Suppressor macrophage treated with lipopolysaccharide for 1 hour (primary cell): ENCODE measurements around the gene RPS18.
"Not testable (repeated sequence)": the region's sequence is repeated elsewhere in the genome, so short reads cannot be mapped to it uniquely, and the experiment has no call there.

Experiments
- DNase-seq, 3 donors: peaks; one replicate each; pipeline ENCODE4 v3.0.0-alpha.2; 2020 to 2022

RPS18 gene

DNA sequence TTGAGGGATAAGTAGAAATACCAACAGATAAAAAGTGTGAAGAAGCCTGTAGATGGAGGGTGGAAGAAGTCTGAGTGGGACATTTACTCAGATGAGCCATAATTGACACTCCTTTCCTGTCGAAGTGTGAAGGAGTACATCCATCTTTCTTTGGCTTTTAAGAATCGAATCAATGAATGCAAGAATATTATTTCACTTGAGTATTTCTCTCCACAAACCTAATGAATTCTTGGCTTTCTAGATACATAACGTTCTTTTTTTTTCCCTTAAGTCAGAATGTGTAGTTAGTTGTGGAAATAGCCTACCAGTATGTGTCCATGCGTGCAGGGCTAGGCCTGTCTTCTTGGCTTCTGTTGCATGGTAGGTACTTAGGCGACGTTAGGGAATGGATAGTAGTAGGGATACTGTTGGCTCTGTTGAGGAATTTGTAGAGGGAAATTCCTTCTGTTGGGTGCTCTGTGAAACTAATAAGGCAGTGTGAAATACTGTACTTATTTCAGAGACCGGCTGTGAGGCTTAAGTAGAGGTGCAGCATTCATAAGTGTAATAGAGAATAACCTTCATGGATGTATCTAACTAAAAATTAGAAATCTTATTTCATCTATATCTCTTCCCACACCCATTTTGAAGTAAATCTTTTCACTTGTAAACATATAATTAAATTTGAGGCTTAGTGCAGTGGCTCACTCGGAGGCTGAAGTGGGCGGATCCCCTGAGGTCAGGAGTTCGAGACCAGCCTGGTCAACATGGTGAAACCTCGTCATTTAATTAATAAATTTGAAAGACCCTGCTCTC is 1.5 kb downstream of the RPS18 start:
- DNase-seq, result no peak

DNA sequence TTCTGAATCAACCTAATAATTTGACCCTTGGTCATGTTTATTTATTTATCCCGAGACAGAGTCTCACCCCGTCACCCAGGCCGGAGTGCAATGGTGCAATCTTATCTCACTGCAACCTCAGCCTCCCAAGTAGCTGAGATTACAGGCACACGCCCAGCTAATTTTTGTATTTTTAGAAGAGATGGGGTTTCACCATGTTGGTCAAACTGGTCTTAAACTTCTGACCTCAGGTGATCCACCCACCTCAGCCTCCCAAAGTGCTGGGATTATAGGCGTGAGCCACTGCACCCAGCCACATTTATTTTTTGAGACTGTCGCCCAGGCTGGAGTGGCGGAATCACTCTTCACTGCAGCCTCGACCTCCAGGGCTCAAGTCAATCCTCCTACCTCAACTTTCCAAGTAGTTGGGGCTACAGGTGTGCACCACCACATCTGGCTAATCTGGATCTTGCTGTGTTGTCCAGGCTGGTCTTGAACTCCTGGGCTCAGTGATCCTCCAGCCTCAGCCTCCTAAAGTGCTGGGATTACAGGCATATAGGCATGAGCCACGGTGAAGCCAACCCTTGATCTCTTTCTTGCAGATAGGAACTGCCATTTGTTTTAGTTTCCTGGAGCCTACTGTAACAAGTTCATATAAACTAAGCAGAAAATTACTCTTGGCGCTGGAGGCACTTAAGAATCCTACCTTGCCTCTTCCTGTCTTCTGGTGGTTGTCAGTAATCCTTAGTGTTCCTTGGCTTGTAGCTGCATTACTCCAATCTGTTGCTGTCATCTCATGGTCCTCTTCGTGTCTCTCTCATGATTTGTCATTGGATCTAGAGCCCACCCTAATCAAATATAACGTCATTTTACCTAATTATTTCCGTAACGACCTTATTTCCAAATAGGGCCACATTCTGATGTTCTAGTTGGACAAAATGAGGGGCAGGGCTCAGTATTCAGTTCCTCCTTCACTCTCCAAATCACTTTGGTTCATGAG is 2.3 kb downstream of the RPS18 start:
- no peak for DNase-seq

DNA sequence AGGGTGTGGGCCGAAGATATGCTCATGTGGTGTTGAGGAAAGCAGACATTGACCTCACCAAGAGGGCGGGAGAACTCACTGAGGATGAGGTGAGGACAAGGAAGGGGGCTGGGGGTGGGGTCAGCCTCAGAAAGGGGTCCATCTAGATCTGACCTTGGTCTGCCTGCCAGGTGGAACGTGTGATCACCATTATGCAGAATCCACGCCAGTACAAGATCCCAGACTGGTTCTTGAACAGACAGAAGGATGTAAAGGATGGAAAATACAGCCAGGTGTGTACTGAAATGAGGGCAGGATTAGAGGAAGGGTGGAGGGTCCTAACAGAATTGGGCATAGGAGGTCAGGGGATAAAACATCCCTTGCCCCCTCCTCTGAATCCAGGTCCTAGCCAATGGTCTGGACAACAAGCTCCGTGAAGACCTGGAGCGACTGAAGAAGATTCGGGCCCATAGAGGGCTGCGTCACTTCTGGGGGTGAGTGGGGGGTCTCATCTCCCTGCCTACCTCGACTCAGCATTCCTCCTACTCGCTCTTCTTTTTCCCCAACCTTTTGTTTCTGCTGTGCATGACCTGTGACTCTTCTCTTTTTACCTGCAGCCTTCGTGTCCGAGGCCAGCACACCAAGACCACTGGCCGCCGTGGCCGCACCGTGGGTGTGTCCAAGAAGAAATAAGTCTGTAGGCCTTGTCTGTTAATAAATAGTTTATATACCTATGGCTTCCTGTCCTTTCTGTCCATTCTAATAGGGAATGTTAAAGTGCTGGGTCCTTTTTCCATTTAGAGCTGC is 4.1 kb downstream of the RPS18 start:
- not testable (repeated sequence) for DNase-seq

DNA sequence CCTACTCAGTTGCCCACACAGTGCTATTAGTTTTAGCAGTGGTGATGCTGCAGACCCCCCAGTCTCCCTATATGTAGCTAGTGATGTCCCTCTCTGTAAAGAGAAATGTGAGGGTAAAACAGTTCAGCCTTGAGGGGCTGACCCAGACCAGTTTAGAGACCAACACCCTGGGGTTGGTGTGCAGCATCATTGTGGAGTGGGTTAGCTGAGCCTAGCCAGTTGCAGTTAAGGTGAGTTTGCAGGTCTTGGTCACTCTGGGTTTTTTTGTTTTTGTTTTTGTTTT is 4.6 kb downstream of the RPS18 start:
- DNase-seq, result no peak

DNA sequence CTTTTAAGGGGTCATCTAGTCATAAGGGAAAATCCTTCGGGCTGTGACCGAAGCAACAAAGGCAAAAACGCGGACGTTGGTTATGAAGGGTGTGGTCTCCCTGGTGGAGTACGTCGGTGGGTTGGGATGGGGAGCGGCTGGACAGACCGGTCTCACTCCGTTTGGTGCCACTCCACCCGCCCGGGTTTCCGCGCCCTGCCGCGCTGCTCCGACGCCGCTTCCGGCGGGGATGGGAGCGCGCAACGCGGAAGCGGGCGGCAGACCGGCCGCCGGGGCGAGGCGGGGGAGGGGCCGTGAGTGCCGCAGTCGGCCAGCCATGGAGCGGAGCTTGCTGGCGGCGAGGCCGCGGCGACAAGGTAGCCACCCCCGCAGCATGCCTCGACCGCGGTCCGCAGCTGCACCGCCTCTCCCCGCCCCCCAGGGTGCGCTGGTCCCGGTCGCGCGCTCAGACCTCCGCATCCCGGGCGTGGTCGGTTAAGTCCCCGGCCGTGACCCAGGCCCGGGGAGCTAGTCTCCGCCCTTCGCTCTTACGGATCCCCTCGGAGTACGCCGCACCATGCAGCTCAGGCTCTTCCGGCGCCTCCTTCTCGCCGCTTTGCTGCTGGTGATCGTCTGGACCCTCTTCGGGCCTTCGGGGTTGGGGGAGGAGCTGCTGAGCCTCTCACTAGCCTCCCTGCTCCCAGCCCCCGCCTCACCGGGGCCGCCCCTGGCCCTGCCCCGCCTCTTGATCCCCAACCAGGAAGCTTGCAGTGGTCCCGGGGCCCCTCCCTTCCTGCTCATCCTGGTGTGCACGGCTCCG is 5.2 kb downstream of the RPS18 start, which contains the start of gene B3GALT4:
TSS of gene B3GALT4 (plus strand) at position 260 of the 799 bp plus-strand sequence. CDS start at position 557, 297 bp downstream.
- DNase-seq, result peak; percentile 73 to 89 (median 78)

DNA sequence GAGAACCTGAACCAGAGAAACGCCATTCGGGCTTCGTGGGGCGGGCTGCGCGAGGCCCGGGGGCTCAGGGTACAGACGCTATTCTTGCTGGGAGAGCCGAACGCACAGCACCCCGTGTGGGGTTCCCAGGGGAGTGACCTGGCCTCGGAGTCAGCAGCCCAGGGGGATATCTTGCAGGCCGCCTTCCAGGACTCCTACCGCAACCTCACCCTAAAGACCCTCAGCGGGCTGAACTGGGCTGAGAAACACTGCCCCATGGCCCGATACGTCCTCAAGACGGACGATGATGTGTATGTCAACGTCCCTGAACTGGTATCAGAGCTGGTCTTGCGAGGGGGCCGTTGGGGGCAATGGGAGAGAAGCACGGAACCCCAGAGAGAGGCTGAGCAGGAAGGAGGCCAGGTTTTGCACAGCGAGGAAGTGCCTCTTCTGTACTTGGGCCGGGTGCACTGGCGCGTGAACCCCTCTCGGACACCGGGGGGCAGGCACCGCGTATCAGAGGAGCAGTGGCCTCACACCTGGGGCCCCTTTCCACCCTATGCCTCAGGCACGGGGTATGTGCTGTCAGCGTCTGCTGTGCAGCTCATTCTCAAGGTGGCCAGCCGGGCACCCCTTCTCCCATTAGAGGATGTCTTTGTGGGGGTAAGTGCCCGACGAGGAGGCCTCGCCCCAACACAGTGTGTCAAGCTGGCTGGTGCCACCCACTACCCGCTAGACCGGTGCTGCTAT is 6.0 kb downstream of the RPS18 start:
- DNase-seq, result no peak

DNA sequence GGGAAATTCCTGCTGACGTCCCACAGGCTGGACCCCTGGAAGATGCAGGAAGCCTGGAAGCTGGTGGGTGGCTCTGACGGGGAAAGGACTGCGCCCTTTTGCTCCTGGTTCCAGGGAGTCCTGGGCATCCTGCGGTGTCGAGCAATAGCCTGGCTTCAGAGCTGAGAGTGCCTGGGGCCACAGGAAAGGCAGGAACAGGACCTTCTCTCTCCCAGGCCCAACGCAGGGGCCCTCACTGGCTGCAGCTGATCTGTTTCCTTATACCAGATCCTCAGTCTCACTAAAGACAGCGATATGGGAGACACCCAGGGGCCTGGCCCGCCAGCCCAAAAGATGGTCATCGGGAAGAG is 6.5 kb downstream of the RPS18 start:
- peak in 1 of 3 donors; percentile 23 for DNase-seq

DNA sequence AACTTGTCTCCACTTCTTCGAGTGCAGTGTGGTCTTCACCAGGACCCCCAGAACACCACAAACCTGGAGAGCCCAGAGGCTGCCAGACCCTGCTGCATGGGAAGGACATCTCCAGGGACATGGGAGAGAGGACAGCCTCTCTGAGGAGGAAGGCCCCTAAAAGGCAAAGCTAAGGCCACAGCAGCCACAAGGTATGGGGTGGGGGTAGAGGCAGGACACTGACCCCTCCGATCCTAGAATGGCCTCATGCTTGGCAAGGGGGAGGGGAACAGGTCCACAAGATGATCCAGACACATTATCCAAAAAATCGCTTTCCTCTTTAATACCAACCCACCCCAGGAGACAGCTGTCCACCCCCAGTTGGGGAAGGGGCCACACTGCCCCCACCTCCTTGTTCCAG is 6.9 kb downstream of the RPS18 start:
- DNase-seq, result no peak

DNA sequence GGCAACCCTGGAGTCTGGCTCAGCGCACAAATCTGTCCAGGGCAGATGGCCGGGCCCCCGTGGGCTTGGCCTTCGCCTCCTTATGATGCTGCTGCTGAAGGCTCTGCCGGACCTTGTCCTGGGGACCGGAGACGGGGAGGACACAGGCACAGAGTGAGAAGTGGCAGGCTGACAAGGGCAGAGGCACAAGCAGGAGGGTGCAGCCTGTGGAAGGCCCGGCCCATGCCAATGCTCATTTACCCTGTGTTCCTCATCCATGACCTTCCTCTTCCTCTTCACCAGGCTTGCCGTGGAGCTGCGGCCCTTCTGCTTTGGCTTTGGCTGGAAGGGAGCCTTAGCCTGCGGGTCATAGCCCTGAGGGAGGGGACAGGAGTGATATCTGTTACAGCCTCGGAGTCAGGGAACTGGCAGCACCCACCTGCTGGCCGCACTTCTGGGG is 7.4 kb downstream of the RPS18 start:
- peak in 2 of 3 donors; percentile 16 to 29 for DNase-seq

DNA sequence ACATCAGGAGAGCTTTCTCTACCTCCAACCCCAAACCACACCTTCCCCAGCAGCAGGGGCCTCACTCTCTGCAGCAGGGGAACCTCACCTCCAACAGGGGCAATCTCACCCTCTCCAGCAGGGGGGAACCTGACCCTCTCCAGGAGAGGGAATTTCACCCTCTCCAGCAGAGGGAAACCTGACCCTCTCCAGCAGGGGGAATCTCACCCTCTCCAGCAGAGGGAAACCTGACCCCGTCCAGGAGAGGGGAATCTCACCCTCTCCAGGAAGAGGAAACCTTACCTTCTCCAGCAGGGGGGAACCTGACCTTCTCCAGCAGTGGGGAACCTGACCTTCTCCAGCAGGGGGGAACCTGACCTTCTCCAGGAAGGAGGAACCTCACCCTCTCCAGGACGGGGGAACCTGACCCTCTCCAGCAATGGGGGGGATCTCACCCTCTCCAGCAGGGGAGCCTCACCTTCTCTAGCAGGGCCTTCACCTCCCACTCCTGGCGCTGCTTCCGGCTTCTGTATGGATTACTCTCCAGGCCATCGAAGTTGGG is 8.2 kb downstream of the RPS18 start:
- peak; percentile 53 to 74 (median 73) for DNase-seq

DNA sequence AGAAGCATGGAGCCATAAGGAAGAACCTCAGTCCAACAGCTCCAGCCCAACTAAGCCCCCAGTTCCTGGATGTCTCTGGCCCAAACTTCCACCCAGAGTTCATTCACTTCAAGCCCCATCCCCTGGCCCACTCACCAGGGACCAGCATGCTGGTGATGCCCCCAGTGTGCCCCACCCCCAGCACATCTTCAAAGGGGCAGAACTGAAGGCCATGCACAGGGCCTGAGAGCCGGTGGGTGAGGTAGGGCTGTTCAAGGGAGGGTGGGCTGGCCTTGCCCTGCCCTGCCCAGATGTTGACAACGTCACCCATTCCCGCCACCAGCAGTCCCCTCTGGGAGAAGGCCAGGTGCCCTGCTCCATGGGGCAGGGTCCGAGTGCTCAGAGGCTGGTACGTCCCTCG is 8.7 kb downstream of the RPS18 start:
- DNase-seq, result no peak

DNA sequence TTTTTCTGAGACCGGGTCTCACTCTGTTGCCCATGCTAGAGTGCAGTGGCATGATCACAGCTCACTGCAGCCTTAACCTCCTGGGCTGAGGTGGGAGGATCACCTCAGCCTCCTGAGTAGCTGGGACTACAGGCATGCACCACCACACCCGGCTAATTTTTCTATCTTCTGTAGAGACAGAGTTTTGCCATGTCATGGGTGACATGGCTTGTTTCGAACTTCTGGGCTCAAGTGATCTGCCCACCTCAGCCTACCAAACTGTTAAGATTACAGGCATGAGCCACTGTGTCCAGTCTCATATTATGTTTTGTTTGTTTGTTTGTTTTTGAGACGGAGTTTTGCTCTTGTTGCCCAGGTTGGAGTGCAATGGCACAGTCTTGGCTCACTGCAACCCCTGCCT is 13.3 kb downstream of the RPS18 start:
- DNase-seq, result not testable (repeated sequence)

DNA sequence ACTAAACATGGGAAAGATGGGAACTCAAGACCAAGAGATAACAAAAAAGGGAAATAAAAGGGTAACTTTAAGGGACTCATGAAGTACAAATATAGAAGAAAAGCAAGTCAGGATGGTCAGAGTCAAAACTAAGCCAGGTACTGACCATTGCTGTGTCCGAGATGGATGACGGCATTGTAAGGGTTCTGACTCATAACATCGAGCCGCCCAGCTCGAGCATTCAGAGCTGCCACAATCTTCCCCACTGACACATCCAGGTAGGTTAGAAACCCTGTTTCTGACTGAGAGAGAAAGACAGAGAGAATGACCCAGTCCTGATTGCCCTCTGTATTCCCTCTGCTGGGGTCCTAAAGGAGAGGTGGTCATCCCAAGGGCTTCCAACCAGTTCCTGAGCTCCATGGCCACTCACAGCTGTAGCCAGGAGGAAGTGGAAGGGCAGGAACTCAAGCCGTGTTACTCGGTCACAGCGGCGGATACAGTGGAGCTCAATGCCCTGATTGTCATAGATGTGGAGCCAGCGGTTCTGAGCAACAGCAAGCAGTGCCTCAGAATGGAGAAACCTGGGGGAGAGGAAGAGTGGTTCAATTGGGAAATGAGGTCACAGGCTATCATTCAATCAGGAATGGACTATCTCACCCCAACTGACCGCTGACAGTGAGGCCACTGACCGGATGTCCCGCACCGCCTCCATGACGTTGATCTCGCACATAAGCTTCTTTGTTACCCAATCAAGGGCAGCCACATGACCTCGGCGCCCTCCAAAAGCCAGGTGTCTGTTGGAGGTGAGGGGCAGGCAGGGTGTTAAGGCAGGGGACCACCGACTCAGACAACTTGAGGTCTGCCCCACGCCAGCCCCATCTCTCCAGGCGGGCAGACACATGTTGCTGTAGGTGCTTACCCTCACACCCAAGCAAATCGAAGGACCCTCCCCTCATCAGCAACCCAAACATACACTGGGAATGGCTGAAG is 15.4 kb downstream of the RPS18 start:
- DNase-seq, result no peak

DNA sequence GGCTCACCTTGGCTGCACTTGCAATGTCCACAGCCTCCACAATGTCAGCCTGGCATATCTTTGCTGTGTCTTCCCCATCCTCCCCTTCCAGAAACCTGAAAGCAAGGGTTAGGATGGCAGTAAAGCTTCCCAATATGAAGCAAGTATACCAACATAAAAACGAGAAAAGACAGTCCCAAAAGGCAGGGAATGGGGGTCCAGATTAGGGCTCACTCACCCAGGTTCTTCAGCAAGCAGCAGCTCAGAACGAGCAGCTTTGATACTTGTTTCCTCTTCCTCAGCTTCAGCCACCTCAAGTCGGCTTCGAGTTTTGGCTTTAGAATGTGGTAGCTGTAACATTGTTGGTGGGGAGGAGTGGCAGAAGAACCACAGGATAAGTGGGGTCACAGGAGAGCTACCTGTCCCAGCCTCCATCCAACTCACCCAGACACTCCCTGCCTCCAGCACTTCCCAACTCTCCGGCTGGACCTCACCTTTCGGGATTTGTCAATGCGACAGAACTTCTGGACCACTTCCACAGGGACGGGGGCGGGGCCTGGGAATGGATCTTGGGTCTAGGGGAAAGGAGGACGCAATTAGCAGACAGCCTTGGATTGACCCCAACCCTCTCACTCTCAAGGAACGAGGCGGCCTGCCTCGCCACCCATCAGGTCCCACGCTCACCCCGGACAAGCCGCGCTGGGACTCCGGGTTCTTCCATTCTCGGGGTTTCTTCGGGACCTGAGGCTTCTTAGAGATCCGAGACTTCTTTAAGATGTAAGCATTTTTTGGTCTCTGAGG is 16.5 kb downstream of the RPS18 start:
- DNase-seq, result no peak

DNA sequence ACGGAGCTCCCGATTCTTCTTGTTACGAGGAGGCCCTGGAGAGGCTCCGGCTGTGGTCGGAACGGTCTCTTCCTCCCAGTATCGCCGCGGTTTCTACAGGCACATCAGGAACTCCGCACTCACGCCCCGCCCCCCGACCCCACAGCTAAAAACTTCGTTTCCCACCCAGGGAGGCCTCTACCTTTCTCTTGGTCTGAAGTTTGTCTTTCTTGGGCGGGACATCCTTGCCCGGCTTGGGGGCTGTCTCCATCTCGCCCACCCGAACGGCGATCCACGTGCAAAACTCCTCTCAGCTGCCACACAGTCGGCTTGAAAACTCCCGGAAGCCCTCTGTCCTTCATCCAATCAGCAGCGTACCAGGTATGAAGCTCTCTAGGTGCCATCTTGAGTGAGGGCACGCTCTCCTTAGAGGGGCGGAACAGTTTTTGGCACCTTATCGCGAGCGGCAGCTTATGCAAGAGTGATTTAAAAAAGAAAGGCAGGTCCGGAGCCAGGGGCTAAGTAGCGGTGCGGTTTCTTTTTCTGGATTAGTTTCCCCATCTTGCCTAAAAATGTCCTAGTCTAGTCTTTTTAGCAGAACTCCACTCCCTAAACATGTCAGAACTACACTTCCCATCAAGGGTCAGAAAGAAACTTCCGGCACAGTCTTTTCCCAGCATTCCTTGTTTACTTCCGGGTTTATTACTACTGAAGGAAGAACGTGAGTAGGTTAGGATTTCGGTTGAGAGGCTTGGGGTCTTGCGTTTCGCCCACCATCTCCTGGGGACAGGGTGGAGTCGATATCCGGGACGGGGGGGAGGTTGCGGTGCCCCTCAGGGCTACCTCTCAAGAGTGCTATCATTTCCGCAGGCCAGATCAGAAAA is 17.3 kb downstream of the RPS18 start, which contains the start of the genes PFDN6 and WDR46:
TSS of gene PFDN6 (plus strand) at position 681 of the 863 bp plus-strand sequence. CDS start 256 bp downstream, outside the sequence.
TSS of gene WDR46 (minus strand) at position 319 of the 863 bp plus-strand sequence. CDS start at position 250, 69 bp downstream.
- DNase-seq, result peak; percentile 87 to 91 (median 90)

DNA sequence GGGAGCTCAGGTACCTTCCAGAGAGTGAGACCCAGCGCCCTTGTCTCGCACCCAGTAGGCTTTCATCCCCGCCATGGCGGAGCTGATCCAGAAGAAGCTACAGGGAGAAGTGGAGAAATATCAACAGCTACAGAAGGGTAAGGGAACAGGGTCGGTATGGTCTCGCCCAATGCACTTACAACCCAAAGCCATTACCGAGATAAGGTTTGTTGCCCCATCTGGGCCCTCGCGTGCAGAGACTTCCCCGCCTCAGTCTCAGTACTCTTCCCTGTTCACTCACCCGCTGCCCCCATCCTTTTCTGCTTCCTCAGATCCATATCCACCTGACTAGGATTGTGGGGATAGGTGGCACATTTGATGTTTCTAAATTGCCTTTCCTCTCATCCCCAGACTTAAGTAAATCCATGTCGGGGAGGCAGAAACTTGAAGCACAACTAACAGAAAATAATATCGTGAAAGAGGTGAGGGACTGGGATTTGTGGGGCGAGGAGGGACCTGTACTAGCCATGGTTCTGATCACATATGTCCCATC is 18.0 kb downstream of the RPS18 start:
- peak in 1 of 3 donors; percentile 8 for DNase-seq

DNA sequence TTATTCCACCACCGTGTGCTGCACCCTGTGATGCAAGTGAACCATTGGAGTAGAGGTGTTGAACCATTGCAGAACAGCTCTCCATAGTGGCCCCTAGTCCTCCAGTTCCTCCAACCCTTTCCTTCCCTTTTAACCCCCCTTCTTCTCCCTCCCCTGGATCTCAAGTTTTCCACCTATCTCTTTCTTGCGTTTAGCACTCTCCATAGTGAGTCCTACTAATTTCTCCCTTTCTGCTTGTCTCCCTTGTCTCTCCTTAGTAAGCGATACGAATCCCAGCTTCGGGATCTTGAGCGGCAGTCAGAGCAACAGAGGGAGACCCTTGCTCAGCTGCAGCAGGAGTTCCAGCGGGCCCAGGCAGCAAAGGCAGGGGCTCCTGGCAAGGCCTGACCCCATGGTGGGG is 18.6 kb downstream of the RPS18 start:
- DNase-seq, result no peak
